Measurements from ENCODE around the gene MSRB1. TPM values are rescaled to one million over a fixed set of nuclear protein-coding genes. Genes with fewer than 3 reads are reported as not detected.

The MSRB1 gene
- total RNA-seq, 1 experiment from 2014 or later = 18.3 TPM

GRCh38 chr16:1963806-1964505, 21.0 kb upstream of the MSRB1 start:
- DNase-seq (ENCODE audit: low read depth, low spot score) (no peak), ATAC-seq (peak; percentile 2)
- H3K9me2 ChIP-seq (ENCODE audit: insufficient read depth) = no peaks in the 10 kb centered on the region
- peak overlapping the region; percentile 88 for H3K4me2 ChIP-seq (ENCODE audit: low read length)
- no peaks in the 10 kb centered on the region for H3K27me3 ChIP-seq (ENCODE audit: insufficient read depth, low read length)
- peaks cover 11% of the 10 kb centered on the region; the same call in 1 of the 2 replicates for H4K20me1 ChIP-seq (ENCODE audit: insufficient read depth)
- H3K4me1 ChIP-seq (ENCODE audit: control insufficient read depth in 1 of 2, insufficient read depth in 2 of 2, low read length in 2 of 2) = peaks cover 6 to 41% of the 10 kb centered on the region in 2 experiments
- H2AFZ ChIP-seq (ENCODE audit: low read depth, low read length, poor library complexity, severe bottlenecking) = no peak overlapping the region
- BruUV-seq (replicated peaks) = no TSS peak
- RAD21 ChIA-PET (ENCODE audit: low non-redundant PET in 1 of 2, low total read pairs in 2 of 2, uncharacterized antibody in 2 of 2, unreplicated experiment in 2 of 2) = interaction anchor here (0.7 kb wide), 3 partner anchors 14 to 104 kb away, joined by 3 to 6 read pairs (median 5); no protein-coding TSS in a partner anchor
- TF ChIP-seq CTCF (IDR thresholded peaks at IDR 0.05 in 2 of 3, conservative IDR thresholded peaks at IDR 0.05 in 1 of 3; ENCODE audit: borderline replicate concordance in 1 of 3, insufficient read depth in 1 of 3, low read depth in 2 of 3, low read length in 2 of 3) (peak in 1 of 3 experiments; percentile 28; a peak in 2 of 6 replicates), POLR2AphosphoS5 (IDR thresholded peaks at IDR 0.05; ENCODE audit: low read depth, low read length) (no peak; the same call in none of the 2 replicates)
- CTCF ChIA-PET = interaction anchor here (0.7 kb wide), 1 partner anchor 20 kb away, joined by 3 read pairs; the partner anchor contains the start of gene GFER
- POLR2A ChIA-PET = interaction anchor here (0.7 to 5.9 kb wide), 33 partner anchors 8 to 1056 kb away, joined by 3 to 104 read pairs (median 5); partner anchors contain the start of genes FAHD1, GFER, HAGH and MEIOB
- H3K4me3 ChIP-seq (replicated peaks in 1 of 2; ENCODE audit: low read depth in 1 of 2, low read length in 2 of 2) = peak overlapping the region; percentile 65 to 73
- H3K36me3 ChIP-seq (ENCODE audit: control insufficient read depth in 1 of 2, insufficient read depth in 2 of 2, low read length in 2 of 2) = peaks cover 6 to 20% of the 10 kb centered on the region in 2 experiments
- peak overlapping the region; percentile 93 for H3K9ac ChIP-seq (ENCODE audit: low read length)
- H3K9me3 ChIP-seq (ENCODE audit: control insufficient read depth in 1 of 2, insufficient read depth in 1 of 2, low read depth in 1 of 2, low read length in 2 of 2) = no peaks in the 10 kb centered on the region
- intact Hi-C loops (cut with micrococcal nuclease) = no loop called here
- peaks cover 72% of the 10 kb centered on the region for H3K79me2 ChIP-seq (ENCODE audit: insufficient read depth, low read length)
- peak overlapping the region; percentile 94 for H3K27ac ChIP-seq (ENCODE audit: low read depth, low read length)

Measured in HCT116 (cell line).